HFFc6 (cell line): ENCODE data around the gene GON4L. TPM values are rescaled to one million over a fixed set of nuclear protein-coding genes. Genes with fewer than 3 reads are reported as not detected.

Experiments
- DNase-seq: peaks from one replicate; pipeline ENCODE4 v3.0.0-alpha.2; 2018
- H3K27ac Mint-ChIP-seq: 2 replicates; pipeline ENCODE4 v1.8.0; 2020; ENCODE audit warnings: mild to moderate bottlenecking, mixed read lengths
- H3K27me3 Mint-ChIP-seq: 2 replicates; pipeline ENCODE4 v1.8.0; 2021; ENCODE audit warnings: mild to moderate bottlenecking, moderate library complexity, mixed read lengths; ENCODE audit not compliant: insufficient read depth
- H3K36me3 Mint-ChIP-seq: 2 replicates; pipeline ENCODE4 v1.8.0; 2021; ENCODE audit warnings: low read depth, mixed read lengths
- H3K4me1 Mint-ChIP-seq: 2 replicates; pipeline ENCODE4 v1.8.0; 2020; ENCODE audit warnings: low read depth, mixed read lengths
- H3K4me3 Mint-ChIP-seq: 2 replicates; pipeline ENCODE4 v1.8.0; 2020; ENCODE audit warnings: mild to moderate bottlenecking, moderate library complexity, mixed read lengths
- H3K9me3 Mint-ChIP-seq: 2 replicates; pipeline ENCODE4 v1.8.0; 2020; ENCODE audit warnings: mild to moderate bottlenecking, mixed read lengths
- total RNA-seq, 6 experiments: library from RNA; stranded (reverse); fragmentation: NEBNext Ultra II Directional; extraction: Animal tissue kit (Norgen Biotek cat#: 25700); gene quantifications; 2 replicates in 1 of 6; 3 replicates in 5 of 6; pipeline ENCODE4 v1.2.3, GENCODE V29; 2021
- TF ChIP-seq, protein P1 (sequence below): fragments of 200-600 bp; sonication (generic); IDR thresholded peaks from 2 replicates; pipeline ENCODE4 v1.5.0; 2021; ENCODE audit warnings: antibody characterized with exemption, mild to moderate bottlenecking

GON4L gene
- total RNA-seq, 6 experiments from 2014 or later: 24.2 to 31.3 (median 28.6) TPM

GRCh38 chr1:155744711-155745283 lies 112.2 kb downstream of the GON4L start:
- TF ChIP-seq, protein P1, sequence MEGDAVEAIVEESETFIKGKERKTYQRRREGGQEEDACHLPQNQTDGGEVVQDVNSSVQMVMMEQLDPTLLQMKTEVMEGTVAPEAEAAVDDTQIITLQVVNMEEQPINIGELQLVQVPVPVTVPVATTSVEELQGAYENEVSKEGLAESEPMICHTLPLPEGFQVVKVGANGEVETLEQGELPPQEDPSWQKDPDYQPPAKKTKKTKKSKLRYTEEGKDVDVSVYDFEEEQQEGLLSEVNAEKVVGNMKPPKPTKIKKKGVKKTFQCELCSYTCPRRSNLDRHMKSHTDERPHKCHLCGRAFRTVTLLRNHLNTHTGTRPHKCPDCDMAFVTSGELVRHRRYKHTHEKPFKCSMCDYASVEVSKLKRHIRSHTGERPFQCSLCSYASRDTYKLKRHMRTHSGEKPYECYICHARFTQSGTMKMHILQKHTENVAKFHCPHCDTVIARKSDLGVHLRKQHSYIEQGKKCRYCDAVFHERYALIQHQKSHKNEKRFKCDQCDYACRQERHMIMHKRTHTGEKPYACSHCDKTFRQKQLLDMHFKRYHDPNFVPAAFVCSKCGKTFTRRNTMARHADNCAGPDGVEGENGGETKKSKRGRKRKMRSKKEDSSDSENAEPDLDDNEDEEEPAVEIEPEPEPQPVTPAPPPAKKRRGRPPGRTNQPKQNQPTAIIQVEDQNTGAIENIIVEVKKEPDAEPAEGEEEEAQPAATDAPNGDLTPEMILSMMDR: no peak
- Mint-ChIP-seq H3K4me3 (peak overlapping the region; percentile 92), H3K27ac (peak overlapping the region; percentile 84), H3K36me3 (peaks cover 9% of the 10 kb centered on the region), H3K4me1 (peaks cover 14% of the 10 kb centered on the region), H3K9me3 (no peaks in the 10 kb centered on the region), H3K27me3 (peaks cover 9% of the 10 kb centered on the region)
- DNase-seq: no peak

DNA sequence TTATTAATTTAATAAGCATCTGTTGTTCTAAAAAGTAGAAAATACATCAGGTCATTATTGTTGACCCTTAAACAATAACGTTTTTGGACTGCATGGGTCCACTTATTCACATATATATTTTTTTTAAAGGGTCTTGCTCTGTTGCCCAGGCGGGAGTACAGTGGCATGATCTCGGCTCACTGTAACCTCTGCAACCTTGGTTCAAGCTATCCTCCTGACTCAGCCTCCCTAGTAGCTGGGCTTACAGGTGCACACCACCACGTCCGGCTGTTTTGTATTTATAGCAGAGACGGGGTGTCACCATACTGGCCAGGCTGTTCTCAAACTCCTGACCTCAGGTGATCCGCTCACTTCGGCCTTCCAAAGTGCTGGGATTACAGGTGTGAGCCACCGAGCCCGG lies 115.1 kb downstream of the GON4L start:
- no peaks in the 10 kb centered on the region for H3K4me1 Mint-ChIP-seq

DNA sequence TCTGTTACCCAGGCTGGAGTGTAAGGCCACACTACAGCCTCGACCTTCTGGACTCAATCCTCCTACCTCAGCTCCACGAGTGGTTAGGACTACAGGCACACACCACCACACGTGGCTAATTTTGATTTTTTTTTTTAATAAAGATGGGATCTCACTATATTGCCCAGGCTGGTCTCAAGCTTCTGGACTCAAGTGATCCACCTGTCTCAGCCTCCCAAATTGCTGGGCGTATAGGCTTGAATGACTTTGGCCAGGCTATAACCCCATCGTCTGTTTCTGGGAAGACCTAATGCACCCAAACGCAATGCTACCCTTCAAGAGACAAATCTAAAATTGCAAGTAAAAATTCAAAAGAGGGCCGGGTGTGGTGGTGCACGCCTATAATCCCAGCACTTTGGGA lies 116.0 kb downstream of the GON4L start:
- no peak for DNase-seq

More for the DNA sequence above, 115.1 kb downstream of the GON4L start:
- Mint-ChIP-seq H3K27ac (no peak overlapping the region), H3K36me3 (peaks cover 9% of the 10 kb centered on the region), H3K27me3 (peaks cover 3% of the 10 kb centered on the region; the same call in 1 of the 2 replicates), H3K9me3 (no peaks in the 10 kb centered on the region), H3K4me3 (no peak overlapping the region)
- no peak for DNase-seq
- TF ChIP-seq, protein P1: no peak

DNA sequence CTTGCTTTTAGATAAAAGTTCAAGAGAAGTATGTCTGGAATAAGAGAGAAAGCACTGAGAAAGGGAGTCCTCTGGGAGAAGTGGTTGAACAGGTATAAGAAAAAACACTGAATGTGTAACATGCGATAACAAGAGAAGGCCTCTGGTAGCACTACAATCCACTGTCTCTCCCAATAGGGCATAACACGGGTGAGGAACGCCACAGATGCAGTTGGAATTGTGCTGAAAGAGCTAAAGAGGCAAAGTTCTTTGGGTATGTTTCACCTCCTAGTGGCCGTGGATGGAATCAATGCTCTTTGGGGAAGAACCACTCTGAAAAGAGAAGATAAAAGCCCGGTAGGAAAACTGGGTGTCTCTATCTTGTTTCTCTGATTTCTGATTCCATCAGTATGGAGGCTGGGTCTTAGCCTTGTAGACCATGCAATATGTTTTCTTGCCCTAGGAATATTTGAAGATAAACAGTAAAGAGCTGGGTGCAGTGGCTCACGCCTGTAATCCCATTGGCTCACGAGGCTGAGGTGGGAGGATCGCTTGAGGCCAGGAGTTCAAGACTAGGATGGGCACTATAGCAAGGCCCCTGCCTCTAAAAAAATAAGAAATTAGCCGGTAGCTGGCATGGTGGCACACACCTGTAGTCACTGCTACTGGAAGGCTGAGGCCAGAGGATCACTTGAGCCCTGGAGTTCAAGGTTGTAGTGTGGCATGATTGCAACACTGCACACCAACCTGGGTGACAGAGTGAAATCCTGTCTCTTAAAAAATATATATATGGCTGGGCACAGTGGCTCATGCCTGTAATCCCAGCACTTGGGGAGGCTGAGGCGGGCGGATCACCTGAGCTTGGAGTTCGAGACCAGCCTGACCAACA lies 127.7 kb downstream of the GON4L start:
- peak; percentile 73 for DNase-seq
- Mint-ChIP-seq H3K27me3 (peaks cover 1% of the 10 kb centered on the region; the same call in 1 of the 2 replicates), H3K36me3 (peaks cover 2% of the 10 kb centered on the region; the same call in 1 of the 2 replicates), H3K27ac (peak overlapping the region; percentile 51), H3K4me3 (no peak overlapping the region), H3K9me3 (no peaks in the 10 kb centered on the region), H3K4me1 (no peaks in the 10 kb centered on the region)
- TF ChIP-seq, protein P1: peak; percentile 85

More for the DNA sequence above, 116.0 kb downstream of the GON4L start:
- Mint-ChIP-seq H3K4me3 (no peak overlapping the region), H3K4me1 (no peaks in the 10 kb centered on the region), H3K27me3 (peaks cover 3% of the 10 kb centered on the region; the same call in 1 of the 2 replicates), H3K27ac (no peak overlapping the region), H3K9me3 (no peaks in the 10 kb centered on the region), H3K36me3 (peaks cover 9% of the 10 kb centered on the region)
- TF ChIP-seq, protein P1: no peak

DNA sequence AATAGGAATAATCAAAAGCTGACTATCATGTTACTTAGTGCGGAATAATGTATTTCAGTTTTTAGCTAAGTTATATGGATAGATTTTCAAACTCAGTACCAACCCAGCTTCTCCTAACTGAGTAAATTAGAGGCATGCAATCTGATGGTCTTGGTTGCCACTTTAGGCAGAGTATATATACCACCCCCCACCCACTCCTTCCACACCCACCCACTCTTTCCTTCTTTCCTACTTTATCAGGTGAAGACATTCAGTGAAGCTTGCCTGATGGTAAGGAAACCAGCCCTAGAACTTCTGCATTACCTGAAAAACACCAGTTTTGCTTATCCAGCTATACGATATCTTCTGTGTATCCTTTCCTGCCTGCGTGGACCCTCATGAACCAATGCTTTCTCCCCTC lies 131.9 kb downstream of the GON4L start:
- Mint-ChIP-seq H3K27ac (no peak overlapping the region), H3K27me3 (peaks cover 1% of the 10 kb centered on the region), H3K4me3 (no peak overlapping the region), H3K4me1 (no peaks in the 10 kb centered on the region), H3K9me3 (no peaks in the 10 kb centered on the region), H3K36me3 (0 out of 2 replicates have a peak, but pooled peaks cover 9% of the 10 kb centered on the region)
- TF ChIP-seq, protein P1: no peak
- no peak for DNase-seq
